BE2C (cell line): ENCODE results near the gene PLCB2.

ENCODE experiments used
- DNase-seq: peaks from one replicate; pipeline ENCODE4 v3.0.0-alpha.2; 2020
- H3K27me3 ChIP-seq: fragments of 250-450 bp; sonication (Bioruptor Pico); 2 replicates; pipeline ENCODE4 v1.5.1; 2020; ENCODE audit warnings: mild to moderate bottlenecking
- H3K36me3 ChIP-seq: fragments of 250-450 bp; sonication (Bioruptor Pico); 2 replicates; pipeline ENCODE4 v1.5.1; 2020; ENCODE audit warnings: mild to moderate bottlenecking
- H3K4me1 ChIP-seq: fragments of 250-450 bp; sonication (Bioruptor Pico); 2 replicates; pipeline ENCODE4 v1.5.1; 2020
- H3K4me3 ChIP-seq: 2 replicates; pipeline ENCODE4 v1.5.1; 2011; ENCODE audit warnings: low read depth, low read length
- H3K9me3 ChIP-seq: fragments of 250-450 bp; sonication (Bioruptor Pico); 2 replicates; pipeline ENCODE4 v1.5.1; 2020
- TF ChIP-seq, protein P1 (sequence below): IDR thresholded peaks from 2 replicates; pipeline ENCODE4 v1.5.1; 2012; ENCODE audit warnings: mild to moderate bottlenecking, low read depth, low read length

Gene PLCB2

DNA sequence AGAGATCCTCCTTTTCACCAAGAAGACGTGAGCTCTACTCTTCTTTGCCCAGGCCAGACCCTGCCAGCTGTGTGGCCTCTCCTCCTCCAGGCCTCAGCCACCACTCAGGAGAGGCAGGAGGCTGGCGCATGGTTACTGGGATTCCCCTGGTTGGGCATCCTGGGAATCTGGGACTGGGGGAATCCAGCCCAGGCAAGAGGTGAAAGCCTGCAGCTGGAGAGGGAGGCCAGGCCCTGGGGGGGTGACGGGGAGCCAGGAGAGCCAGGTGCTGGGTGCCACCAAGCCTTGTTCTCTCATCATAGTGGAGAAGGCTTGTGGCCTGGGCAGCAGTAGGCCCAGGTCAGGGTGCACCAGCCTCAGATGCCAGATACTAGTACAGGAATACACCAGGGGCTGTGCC is 26.8 kb upstream of the PLCB2 start:
- no peaks in the 10 kb centered on the region for H3K36me3 ChIP-seq
- no peaks in the 10 kb centered on the region for H3K9me3 ChIP-seq
- TF ChIP-seq, protein P1, sequence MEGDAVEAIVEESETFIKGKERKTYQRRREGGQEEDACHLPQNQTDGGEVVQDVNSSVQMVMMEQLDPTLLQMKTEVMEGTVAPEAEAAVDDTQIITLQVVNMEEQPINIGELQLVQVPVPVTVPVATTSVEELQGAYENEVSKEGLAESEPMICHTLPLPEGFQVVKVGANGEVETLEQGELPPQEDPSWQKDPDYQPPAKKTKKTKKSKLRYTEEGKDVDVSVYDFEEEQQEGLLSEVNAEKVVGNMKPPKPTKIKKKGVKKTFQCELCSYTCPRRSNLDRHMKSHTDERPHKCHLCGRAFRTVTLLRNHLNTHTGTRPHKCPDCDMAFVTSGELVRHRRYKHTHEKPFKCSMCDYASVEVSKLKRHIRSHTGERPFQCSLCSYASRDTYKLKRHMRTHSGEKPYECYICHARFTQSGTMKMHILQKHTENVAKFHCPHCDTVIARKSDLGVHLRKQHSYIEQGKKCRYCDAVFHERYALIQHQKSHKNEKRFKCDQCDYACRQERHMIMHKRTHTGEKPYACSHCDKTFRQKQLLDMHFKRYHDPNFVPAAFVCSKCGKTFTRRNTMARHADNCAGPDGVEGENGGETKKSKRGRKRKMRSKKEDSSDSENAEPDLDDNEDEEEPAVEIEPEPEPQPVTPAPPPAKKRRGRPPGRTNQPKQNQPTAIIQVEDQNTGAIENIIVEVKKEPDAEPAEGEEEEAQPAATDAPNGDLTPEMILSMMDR = no peak
- DNase-seq = no peak
- H3K4me1 ChIP-seq = peaks cover 56% of the 10 kb centered on the region
- no peaks in the 10 kb centered on the region for H3K27me3 ChIP-seq
- H3K4me3 ChIP-seq = no peak overlapping the region

DNA sequence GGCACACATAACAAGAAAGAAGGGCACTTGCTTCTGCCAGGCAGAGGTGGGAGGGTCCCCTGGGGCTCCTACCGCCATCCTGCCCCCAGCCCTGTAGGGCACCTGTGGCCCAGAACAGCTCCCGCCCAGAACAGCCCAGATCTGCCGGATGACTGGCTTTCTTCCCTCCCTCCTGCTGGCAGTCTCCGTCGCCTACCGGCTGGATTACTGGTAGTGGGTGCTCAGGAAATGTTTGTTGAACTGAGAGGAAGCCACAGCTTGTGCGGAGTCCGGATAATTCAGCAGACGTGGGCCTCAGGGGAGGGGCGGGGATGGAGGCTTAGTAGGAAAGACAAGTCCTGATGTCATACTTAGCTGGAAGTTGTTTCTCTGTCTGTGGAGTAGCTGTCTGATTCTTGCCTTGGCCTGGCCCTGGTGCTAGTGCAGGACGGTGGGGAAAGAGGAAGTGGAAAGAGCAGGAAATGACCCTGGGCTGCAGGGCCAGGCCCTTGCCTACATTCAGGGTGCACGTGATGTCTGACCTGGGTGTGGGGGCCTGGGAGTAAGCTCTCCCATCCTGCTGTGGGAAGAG is 26.3 kb upstream of the PLCB2 start:
- H3K36me3 ChIP-seq = no peaks in the 10 kb centered on the region
- TF ChIP-seq, protein P1 = no peak
- no peak overlapping the region for H3K4me3 ChIP-seq
- peaks cover 51% of the 10 kb centered on the region for H3K4me1 ChIP-seq
- DNase-seq = peak; percentile 47
- no peaks in the 10 kb centered on the region for H3K27me3 ChIP-seq
- H3K9me3 ChIP-seq = no peaks in the 10 kb centered on the region

DNA sequence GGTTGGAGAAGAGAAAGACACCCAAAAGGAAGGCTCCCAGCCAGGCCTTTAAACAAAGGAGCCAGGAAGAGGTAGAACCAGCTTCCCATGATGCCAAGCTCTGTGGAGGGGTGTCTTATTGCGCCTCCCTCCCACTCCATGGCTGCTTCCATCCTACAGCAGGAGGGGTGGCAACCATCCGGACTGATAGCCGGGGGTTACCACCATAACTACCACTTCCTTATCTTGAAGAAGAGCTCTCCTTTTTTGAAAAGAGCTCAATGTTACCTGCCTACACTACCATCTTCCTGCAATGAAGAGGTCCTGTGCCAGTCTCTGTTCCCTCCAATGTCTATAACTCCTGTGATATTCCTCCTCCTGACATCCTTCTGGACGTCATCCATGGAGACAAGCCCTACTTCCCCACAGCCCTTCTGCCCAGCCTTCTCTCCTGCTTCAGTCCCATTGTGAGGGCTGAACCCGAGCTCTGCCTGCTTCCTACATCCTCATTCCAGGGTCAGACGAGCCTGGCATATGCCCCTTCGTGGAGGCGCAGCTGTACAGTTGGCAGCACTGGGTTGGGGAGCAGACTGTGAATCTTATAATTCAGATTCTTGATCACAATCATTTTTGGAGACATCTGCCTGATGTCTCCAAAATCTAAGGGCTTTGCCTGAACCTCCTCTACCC is 24.5 kb upstream of the PLCB2 start:
- Histone ChIP-seq H3K27me3 (no peaks in the 10 kb centered on the region), H3K4me3 (no peak overlapping the region), H3K36me3 (no peaks in the 10 kb centered on the region), H3K4me1 (peaks cover 36% of the 10 kb centered on the region), H3K9me3 (no peaks in the 10 kb centered on the region)
- DNase-seq = no peak
- TF ChIP-seq, protein P1 = no peak

DNA sequence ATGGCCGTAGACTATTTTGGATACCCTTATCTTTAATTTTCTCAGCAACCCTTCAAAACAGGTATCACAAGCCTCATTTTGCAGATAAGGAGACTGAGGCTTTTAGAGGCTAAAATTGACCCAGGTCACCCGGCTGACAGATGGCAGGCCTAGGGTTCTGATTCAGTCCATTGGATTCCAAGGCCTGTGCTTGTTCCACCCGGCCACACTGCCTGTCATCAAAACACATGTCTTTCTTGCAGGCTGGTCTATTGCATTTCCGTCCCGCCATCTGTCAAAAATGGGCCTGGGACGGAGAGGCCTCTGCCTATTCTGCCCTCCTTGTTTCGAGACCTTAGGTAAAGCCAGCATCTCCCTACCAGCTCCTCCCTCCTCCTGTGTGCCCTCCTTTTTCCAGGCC is 23.9 kb upstream of the PLCB2 start:
- H3K36me3 ChIP-seq = peaks cover 4% of the 10 kb centered on the region; the same call in 1 of the 2 replicates
- no peaks in the 10 kb centered on the region for H3K9me3 ChIP-seq
- DNase-seq = no peak
- H3K4me1 ChIP-seq = peaks cover 31% of the 10 kb centered on the region
- TF ChIP-seq, protein P1 = no peak
- no peaks in the 10 kb centered on the region for H3K27me3 ChIP-seq
- no peak overlapping the region for H3K4me3 ChIP-seq

DNA sequence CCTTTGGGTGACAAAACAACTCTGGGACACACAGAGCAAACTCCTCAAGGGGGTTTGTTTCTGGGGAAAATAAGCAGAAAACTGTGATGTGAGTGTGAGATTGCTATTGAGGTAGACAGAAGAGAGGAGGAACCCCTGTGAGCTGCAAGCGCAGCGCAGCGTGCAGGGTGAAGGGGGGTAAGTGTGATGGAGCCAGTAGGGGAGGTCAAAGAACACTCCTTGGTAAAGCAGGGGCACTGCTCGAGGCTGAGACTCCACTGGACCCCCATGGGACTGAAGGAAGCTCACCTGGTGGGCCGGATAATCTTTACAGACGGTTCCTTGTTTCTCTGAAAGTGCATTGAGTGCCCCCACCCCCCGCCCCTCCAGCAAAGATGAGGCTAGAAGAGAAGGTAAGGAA is 23.3 kb upstream of the PLCB2 start:
- DNase-seq = no peak
- Histone ChIP-seq H3K27me3 (no peaks in the 10 kb centered on the region), H3K9me3 (no peaks in the 10 kb centered on the region), H3K4me3 (no peak overlapping the region), H3K4me1 (peaks cover 25% of the 10 kb centered on the region), H3K36me3 (peaks cover 5% of the 10 kb centered on the region; the same call in 1 of the 2 replicates)
- TF ChIP-seq, protein P1 = no peak

DNA sequence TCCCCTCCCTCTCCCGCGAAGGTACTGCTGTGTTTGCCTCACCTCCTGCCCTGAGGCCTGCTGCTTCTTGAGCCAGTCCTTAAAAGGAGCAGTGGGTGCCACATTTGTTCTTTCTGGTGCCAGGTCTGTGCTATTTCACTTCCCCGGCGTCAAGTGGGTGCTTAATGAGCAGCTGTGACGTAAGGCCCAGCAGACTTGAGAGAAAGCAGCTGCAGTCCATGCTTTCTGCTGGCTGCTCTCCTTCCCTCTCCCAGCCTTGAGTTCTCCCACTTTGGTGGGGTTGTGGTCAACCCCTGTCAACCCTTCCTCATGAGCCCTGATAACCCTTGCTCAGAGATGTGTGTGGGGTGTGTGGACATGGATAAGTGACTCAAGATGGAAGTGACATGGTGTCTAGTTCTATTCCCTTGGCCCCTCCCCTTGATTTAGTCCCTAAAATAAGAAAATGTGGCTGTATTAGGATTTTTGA is 22.7 kb upstream of the PLCB2 start:
- Histone ChIP-seq H3K4me3 (no peak overlapping the region), H3K4me1 (peaks cover 19% of the 10 kb centered on the region), H3K36me3 (peaks cover 5% of the 10 kb centered on the region; the same call in 1 of the 2 replicates), H3K9me3 (no peaks in the 10 kb centered on the region), H3K27me3 (no peaks in the 10 kb centered on the region)
- TF ChIP-seq, protein P1 = no peak
- no peak for DNase-seq
